ENCODE data around the gene OTULINL. TPM values are rescaled to one million over a fixed set of nuclear protein-coding genes. Genes with fewer than 3 reads are reported as not detected.

Gene OTULINL
- total and polyA plus RNA-seq, 2 of the 8 experiments (the other 6 are each of a cell fraction or from before 2014, with no cell fraction given) = 3.1 to 8.3 TPM

DNA sequence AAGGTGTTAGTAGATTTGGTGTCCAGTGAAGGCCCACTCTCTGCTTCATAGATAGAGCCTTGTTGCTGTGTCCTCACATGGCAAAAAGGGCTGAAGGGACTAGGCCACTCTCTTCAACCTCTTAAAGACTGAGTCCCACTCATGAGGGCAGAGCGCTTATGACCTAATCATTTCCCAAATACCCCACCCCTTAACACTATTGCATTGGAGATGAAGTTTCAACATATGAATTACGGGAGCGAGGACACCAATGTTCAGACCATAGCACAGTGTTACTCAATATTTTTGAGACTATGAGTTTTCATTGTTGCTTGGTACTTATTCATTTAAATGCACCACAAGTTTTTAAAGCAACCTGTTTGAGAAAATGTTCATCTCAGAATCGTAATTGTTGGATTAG lies 8.8 kb upstream of the OTULINL start:
- no peaks in the 10 kb centered on the region for H3K4me1 ChIP-seq (replicated peaks in 1 of 4; ENCODE audit: control insufficient read depth in 3 of 4, insufficient read depth in 4 of 4, low read length in 3 of 4)
- WGBS, 2 experiments (ENCODE audit: extremely low coverage in 1 of 2, insufficient coverage in 1 of 2, insufficient read length in 1 of 2, insufficient replicate concordance in 2 of 2, low coverage in 1 of 2, low lambda C conversion rate in 2 of 2, missing lambda C conversion rate in 1 of 2) = 90% methylated on average over 4 of the region's 4 CpGs; no CpG with 5 or more reads in 1 of the 2 experiments

More for the DNA sequence above, 8.8 kb upstream of the OTULINL start:
- no peak overlapping the region for H3K18ac ChIP-seq (ENCODE audit: extremely low read depth, low read length)
- H3K9ac ChIP-seq (replicated peaks in 1 of 4; ENCODE audit: extremely low read depth in 1 of 4, low read depth in 3 of 4, low read length in 3 of 4) = no peak overlapping the region
- H3K79me2 ChIP-seq (ENCODE audit: control insufficient read depth in 1 of 2, insufficient read depth in 2 of 2, low read length in 2 of 2) = no peaks in the 10 kb centered on the region
- ChIA-PET CTCF (ENCODE audit: partially characterized antibody) (no interaction called here), POLR2A (ENCODE audit: partially characterized antibody) (no interaction called here)
- H3K4me2 ChIP-seq (ENCODE audit: insufficient read depth in 1 of 2, low read depth in 2 of 2, low read length in 2 of 2) = no peak overlapping the region
- H2BK12ac ChIP-seq (ENCODE audit: low read depth, low read length) = no peak overlapping the region
- H3K4me3 ChIP-seq (ENCODE audit: extremely low read depth in 1 of 4, insufficient read depth in 2 of 4, low read depth in 3 of 4, low read length in 4 of 4) = no peak overlapping the region
- H3K23me2 ChIP-seq (ENCODE audit: low read depth, low read length) = no peaks in the 10 kb centered on the region
- H4K20me1 ChIP-seq (replicated peaks in 1 of 2; ENCODE audit: control insufficient read depth in 1 of 2, insufficient read depth in 2 of 2, low read length in 2 of 2) = no peaks in the 10 kb centered on the region
- no peak for DNase-seq (ENCODE audit: low read depth in 1 of 2, low spot score in 2 of 2)
- TF ChIP-seq MAFK (IDR thresholded peaks at IDR 0.05; ENCODE audit: low read depth, low read length) = no peak
- TF ChIP-seq JUN (IDR thresholded peaks at IDR 0.05; ENCODE audit: low read depth, low read length) = no peak
- no peak for TF ChIP-seq NRF1 (IDR thresholded peaks at IDR 0.05; ENCODE audit: low read depth, low read length)
- no peak overlapping the region for H4K91ac ChIP-seq (replicated peaks; ENCODE audit: insufficient read length, low read length)
- H4K5ac ChIP-seq (ENCODE audit: insufficient read length, low read depth, low read length) = no peak overlapping the region
- H4K8ac ChIP-seq (ENCODE audit: extremely low read depth, insufficient read depth, low read length) = no peak overlapping the region
- no peaks in the 10 kb centered on the region; a peak in 1 of 4 replicates for H3K9me3 ChIP-seq (ENCODE audit: insufficient read depth in 2 of 2, low read depth in 1 of 2, low read length in 1 of 2)
- no peak for FAIRE-seq
- H3K27me3 ChIP-seq (replicated peaks in 1 of 4; ENCODE audit: control insufficient read depth in 3 of 4, extremely low read depth in 1 of 4, insufficient read depth in 3 of 4, low read length in 3 of 4) = no peaks in the 10 kb centered on the region
- H2BK15ac ChIP-seq (ENCODE audit: low read length) = no peak overlapping the region
- no peak overlapping the region for H2AFZ ChIP-seq (ENCODE audit: low read length)
- H2BK120ac ChIP-seq (replicated peaks; ENCODE audit: low read depth, low read length) = no peak overlapping the region
- H3K14ac ChIP-seq (ENCODE audit: insufficient read length) = no peak overlapping the region
- no peaks in the 10 kb centered on the region for H3K36me3 ChIP-seq (ENCODE audit: control insufficient read depth in 2 of 4, insufficient read depth in 4 of 4, low read length in 3 of 4)
- no peak overlapping the region for H3K27ac ChIP-seq (ENCODE audit: low read depth, low read length)
- H3K56ac ChIP-seq (replicated peaks; ENCODE audit: insufficient read length, low read depth, low read length) = no peak overlapping the region
- no peak overlapping the region for H2BK20ac ChIP-seq (ENCODE audit: low read length)
- H3K23ac ChIP-seq (ENCODE audit: insufficient read length) = no peak overlapping the region
- no peak overlapping the region for H2BK5ac ChIP-seq (ENCODE audit: low read depth, low read length)
- H3K79me1 ChIP-seq (ENCODE audit: low read depth, low read length) = no peaks in the 10 kb centered on the region
- H3K4ac ChIP-seq (replicated peaks; ENCODE audit: insufficient read length, low read depth, low read length) = no peak overlapping the region
- no peak overlapping the region for H2AK5ac ChIP-seq (ENCODE audit: low read depth, low read length)

Measured in H1 (cell line).